Measurements from ENCODE around the gene SLITRK1.

DNA sequence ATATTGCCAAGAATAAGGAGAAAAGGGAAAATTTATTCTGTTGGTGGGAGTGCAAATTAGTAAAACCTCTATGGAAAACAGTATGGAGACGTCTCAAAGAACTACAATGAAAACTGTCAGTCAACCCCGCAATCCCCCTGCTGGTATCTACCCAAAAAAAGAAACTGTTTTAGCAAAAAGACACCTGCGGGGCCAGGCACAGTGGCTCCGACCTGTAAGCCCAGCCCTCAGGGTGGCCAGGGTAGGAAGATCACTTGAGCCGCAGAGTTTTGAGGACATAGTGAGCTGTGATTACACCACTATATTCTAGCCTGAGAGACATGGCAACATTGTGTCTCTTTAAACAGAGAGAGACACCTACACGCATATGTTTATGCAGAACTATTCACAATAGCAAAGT is 37.5 kb upstream of the SLITRK1 start:
- TF ChIP-seq CTCF (IDR thresholded peaks at IDR 0.05) (no peak), POLR2A (IDR thresholded peaks at IDR 0.05) (no peak), POLR2AphosphoS5 (IDR thresholded peaks at IDR 0.05) (no peak), EP300 (IDR thresholded peaks at IDR 0.05) (no peak)
